Panc1 (cell line): ENCODE results near the gene CNTF. TPM values are rescaled to one million over a fixed set of nuclear protein-coding genes. Genes with fewer than 3 reads are reported as not detected.

Experiments
- ATAC-seq: fragments of 200-7000 bp; cut with Tn5 transposase; 2 replicates; pipeline ENCODE4 v1.9.1; 2020; ENCODE audit warnings: mild to moderate bottlenecking, moderate library complexity
- BruUV-seq: library from RNA; stranded (reverse); fragments of 400-500 nt; replicated peaks from 2 replicates; lab custom pipeline; 2021; lab: Mats Ljungman, UMichigan
- CTCF ChIA-PET: fragments of 300-600 bp; sonication (Branson Sonifier 250); formaldehyde crosslinking; loops from one replicate; lab custom pipeline; 2022; ENCODE audit warnings: antibody characterized with exemption; lab: Charles Lee
- POLR2A ChIA-PET: fragments of 300-600 bp; sonication (Branson Sonifier 250); formaldehyde crosslinking; loops from one replicate; lab custom pipeline; 2022; ENCODE audit warnings: antibody characterized with exemption; lab: Charles Lee
- DNase-seq: peaks from one replicate; pipeline ENCODE4 v3.0.0-alpha.2; 2010; ENCODE audit warnings: low read depth, low spot score
- H3K27ac ChIP-seq: 2 replicates; pipeline ENCODE4 v1.5.1; 2011; ENCODE audit warnings: mild to moderate bottlenecking, low read length, inconsistent platforms
- H3K27me3 ChIP-seq: fragments of 200-500 bp; sonication (Bioruptor generic); 2 replicates; pipeline ENCODE4 v1.6.0; 2014; ENCODE audit warnings: low read length, inconsistent platforms; ENCODE audit not compliant: control insufficient read depth, insufficient read depth
- H3K36me3 ChIP-seq: fragments of 200-500 bp; sonication (Bioruptor generic); 2 replicates; pipeline ENCODE4 v1.5.1; 2014; ENCODE audit warnings: inconsistent platforms, mild to moderate bottlenecking, low read length, moderate library complexity; ENCODE audit not compliant: control insufficient read depth, insufficient read depth
- H3K4me1 ChIP-seq: 2 replicates; pipeline ENCODE4 v1.5.1; 2011; ENCODE audit warnings: inconsistent platforms, mild to moderate bottlenecking, low read length, moderate library complexity; ENCODE audit not compliant: control insufficient read depth, insufficient read depth
- H3K4me3 ChIP-seq, 2 experiments: 2 replicates each; pipeline ENCODE4 v1.5.1; 2011 to 2012; ENCODE audit warnings: low read depth in 2 of 2, low read length in 2 of 2, mild to moderate bottlenecking in 2 of 2, inconsistent platforms in 1 of 2, moderate library complexity in 1 of 2
- H3K9me3 ChIP-seq: fragments of 200-500 bp; sonication (Bioruptor generic); 2 replicates; pipeline ENCODE4 v1.5.1; 2014; ENCODE audit warnings: low read depth, mild to moderate bottlenecking, inconsistent platforms, low read length, moderate library complexity; ENCODE audit not compliant: control insufficient read depth, insufficient read depth
- POLR2AphosphoS5 ChIP-seq: IDR thresholded peaks from 2 replicates; pipeline ENCODE4 v1.6.1; 2012; ENCODE audit warnings: mild to moderate bottlenecking, low read depth, low read length, moderate library complexity
- SIN3A ChIP-seq: IDR thresholded peaks from 2 replicates; pipeline ENCODE4 v1.6.1; 2012; ENCODE audit warnings: low read depth, mild to moderate bottlenecking, low read length, moderate library complexity, borderline replicate concordance; ENCODE audit not compliant: insufficient read depth
- TCF7L2 ChIP-seq: IDR thresholded peaks from 2 replicates; pipeline ENCODE4 v1.6.1; 2011; ENCODE audit warnings: mild to moderate bottlenecking, low read depth, low read length, inconsistent platforms
- in situ Hi-C: cut with HindIII; loops from 2 replicates; pipeline ENCODE4 v1.10.0; 2016; ENCODE audit warnings: low sequenced_read_pairs, low pct_unique_long_range_greater_than_20kb
- intact Hi-C: fragments of 100-400 bp; cut with micrococcal nuclease; formaldehyde crosslinking; loops from one replicate; pipeline ENCODE4 v1.10.0; 2022; ENCODE audit not compliant: unreplicated experiment
- total RNA-seq: library from RNA; stranded (reverse); gene quantifications from one replicate; pipeline ENCODE4 v1.2.1, GENCODE V29; 2021; ENCODE audit not compliant: unreplicated experiment
- TF ChIP-seq, protein P1 (sequence below), 2 experiments: IDR thresholded peaks; 2 replicates each; pipeline ENCODE4 v1.6.1; 2011 to 2012; ENCODE audit warnings: low read depth in 2 of 2, control low read depth in 1 of 2, low read length in 1 of 2, mild to moderate bottlenecking in 1 of 2, moderate library complexity in 1 of 2; ENCODE audit not compliant: insufficient read depth in 1 of 2
- TF ChIP-seq, protein P2 (sequence below): fragments of 450-650 bp; IDR thresholded peaks from 2 replicates; pipeline ENCODE4 v1.5.1; 2017; ENCODE audit warnings: mild to moderate bottlenecking

The CNTF gene
- total RNA-seq, 1 experiment from 2014 or later, result 3.0 TPM

DNA sequence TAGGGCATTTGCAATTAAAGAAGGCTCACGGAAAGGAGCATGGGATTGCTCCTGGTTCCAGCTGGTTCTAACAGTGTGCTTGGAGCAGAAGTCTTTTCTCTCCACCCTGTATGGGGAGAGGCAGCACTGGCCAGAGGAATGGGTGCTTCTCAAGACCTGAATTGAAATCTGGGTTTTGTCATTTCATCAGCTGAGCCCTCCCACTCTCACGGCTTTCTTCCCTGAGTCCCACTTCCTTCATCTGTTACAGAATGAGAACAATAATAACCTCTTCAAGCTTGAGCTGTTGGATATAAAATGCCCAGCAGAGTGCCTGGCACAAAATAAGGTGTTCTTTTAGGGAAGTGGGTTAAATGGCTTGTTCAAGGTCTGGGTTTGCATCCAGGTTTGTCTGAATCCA lies 17.2 kb downstream of the CNTF start:
- Histone ChIP-seq H3K27ac (no peak overlapping the region), H3K4me1 (no peaks in the 10 kb centered on the region), H3K4me3 (no peak overlapping the region), H3K9me3 (no peaks in the 10 kb centered on the region), H3K36me3 (no peaks in the 10 kb centered on the region), H3K27me3 (0 out of 2 replicates have a peak, but pooled peaks cover 2% of the 10 kb centered on the region)
- in situ Hi-C loops, result no loop called here
- no TSS peak for BruUV-seq
- no peak for ATAC-seq
- CTCF ChIA-PET, result no interaction called here
- POLR2A ChIA-PET, result no interaction called here
- DNase-seq, result no peak
- intact Hi-C loops, result no loop called here
- TF ChIP-seq, protein P1, sequence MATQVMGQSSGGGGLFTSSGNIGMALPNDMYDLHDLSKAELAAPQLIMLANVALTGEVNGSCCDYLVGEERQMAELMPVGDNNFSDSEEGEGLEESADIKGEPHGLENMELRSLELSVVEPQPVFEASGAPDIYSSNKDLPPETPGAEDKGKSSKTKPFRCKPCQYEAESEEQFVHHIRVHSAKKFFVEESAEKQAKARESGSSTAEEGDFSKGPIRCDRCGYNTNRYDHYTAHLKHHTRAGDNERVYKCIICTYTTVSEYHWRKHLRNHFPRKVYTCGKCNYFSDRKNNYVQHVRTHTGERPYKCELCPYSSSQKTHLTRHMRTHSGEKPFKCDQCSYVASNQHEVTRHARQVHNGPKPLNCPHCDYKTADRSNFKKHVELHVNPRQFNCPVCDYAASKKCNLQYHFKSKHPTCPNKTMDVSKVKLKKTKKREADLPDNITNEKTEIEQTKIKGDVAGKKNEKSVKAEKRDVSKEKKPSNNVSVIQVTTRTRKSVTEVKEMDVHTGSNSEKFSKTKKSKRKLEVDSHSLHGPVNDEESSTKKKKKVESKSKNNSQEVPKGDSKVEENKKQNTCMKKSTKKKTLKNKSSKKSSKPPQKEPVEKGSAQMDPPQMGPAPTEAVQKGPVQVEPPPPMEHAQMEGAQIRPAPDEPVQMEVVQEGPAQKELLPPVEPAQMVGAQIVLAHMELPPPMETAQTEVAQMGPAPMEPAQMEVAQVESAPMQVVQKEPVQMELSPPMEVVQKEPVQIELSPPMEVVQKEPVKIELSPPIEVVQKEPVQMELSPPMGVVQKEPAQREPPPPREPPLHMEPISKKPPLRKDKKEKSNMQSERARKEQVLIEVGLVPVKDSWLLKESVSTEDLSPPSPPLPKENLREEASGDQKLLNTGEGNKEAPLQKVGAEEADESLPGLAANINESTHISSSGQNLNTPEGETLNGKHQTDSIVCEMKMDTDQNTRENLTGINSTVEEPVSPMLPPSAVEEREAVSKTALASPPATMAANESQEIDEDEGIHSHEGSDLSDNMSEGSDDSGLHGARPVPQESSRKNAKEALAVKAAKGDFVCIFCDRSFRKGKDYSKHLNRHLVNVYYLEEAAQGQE (IDR thresholded peaks at IDR 0.05; ENCODE audit: insufficient read depth in 1 of 2, low read depth in 2 of 2, low read length in 1 of 2), result no peak
- no peak for TF ChIP-seq SIN3A
- no peak for TF ChIP-seq TCF7L2
- TF ChIP-seq POLR2AphosphoS5, result no peak
- TF ChIP-seq, protein P2, sequence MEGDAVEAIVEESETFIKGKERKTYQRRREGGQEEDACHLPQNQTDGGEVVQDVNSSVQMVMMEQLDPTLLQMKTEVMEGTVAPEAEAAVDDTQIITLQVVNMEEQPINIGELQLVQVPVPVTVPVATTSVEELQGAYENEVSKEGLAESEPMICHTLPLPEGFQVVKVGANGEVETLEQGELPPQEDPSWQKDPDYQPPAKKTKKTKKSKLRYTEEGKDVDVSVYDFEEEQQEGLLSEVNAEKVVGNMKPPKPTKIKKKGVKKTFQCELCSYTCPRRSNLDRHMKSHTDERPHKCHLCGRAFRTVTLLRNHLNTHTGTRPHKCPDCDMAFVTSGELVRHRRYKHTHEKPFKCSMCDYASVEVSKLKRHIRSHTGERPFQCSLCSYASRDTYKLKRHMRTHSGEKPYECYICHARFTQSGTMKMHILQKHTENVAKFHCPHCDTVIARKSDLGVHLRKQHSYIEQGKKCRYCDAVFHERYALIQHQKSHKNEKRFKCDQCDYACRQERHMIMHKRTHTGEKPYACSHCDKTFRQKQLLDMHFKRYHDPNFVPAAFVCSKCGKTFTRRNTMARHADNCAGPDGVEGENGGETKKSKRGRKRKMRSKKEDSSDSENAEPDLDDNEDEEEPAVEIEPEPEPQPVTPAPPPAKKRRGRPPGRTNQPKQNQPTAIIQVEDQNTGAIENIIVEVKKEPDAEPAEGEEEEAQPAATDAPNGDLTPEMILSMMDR, result no peak

DNA sequence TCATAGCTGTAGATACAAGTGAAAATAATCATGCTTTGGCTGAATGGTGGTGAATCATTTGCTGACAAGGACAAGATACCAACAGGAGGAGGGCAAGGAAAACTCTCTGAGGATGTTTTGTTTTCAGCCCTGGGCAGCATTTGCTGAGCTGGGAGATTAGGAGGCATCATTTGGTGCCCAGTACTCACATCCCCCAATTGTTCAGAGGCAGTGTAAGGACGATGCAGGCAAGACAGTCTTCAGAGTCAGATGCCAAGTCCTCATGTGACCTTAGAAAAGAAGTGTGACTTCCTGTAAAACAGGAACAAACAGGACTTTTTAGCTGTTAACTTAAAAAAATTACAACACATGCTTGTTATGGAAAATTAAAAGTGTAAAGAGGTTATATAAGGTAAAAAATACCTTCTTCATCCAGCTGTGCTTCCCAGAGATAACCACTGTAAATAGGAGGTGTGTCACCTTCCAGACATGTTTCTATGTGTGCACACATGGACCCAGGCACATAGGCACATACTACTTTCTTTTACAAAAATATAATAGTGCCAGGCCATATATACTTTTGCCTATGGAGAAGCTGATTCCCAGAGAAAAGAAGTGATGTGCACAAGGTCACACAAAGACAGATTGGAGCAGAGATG lies 18.0 kb downstream of the CNTF start:
- CTCF ChIA-PET, result no interaction called here
- H3K4me1 ChIP-seq, result no peaks in the 10 kb centered on the region
- in situ Hi-C loops, result no loop called here

More for the DNA sequence above, 18.0 kb downstream of the CNTF start:
- TF ChIP-seq, protein P1 (IDR thresholded peaks at IDR 0.05; ENCODE audit: insufficient read depth in 1 of 2, low read depth in 2 of 2, low read length in 1 of 2), result no peak
- TF ChIP-seq TCF7L2 (no peak), SIN3A (no peak), POLR2AphosphoS5 (no peak)
- TF ChIP-seq, protein P2, result no peak
- POLR2A ChIA-PET, result no interaction called here
- ATAC-seq (no peak), DNase-seq (no peak)
- Histone ChIP-seq H3K9me3 (no peaks in the 10 kb centered on the region), H3K27ac (no peak overlapping the region), H3K27me3 (0 out of 2 replicates have a peak, but pooled peaks cover 2% of the 10 kb centered on the region), H3K4me3 (no peak overlapping the region), H3K36me3 (no peaks in the 10 kb centered on the region)
- BruUV-seq, result no TSS peak
- intact Hi-C loops, result no loop called here
